ENCODE measurements around the gene TSPAN18. TPM values are rescaled to one million over a fixed set of nuclear protein-coding genes. Genes with fewer than 3 reads are reported as not detected.

TSPAN18 gene
- total RNA-seq, 1 donor from 2014 or later = 52.8 TPM

DNA sequence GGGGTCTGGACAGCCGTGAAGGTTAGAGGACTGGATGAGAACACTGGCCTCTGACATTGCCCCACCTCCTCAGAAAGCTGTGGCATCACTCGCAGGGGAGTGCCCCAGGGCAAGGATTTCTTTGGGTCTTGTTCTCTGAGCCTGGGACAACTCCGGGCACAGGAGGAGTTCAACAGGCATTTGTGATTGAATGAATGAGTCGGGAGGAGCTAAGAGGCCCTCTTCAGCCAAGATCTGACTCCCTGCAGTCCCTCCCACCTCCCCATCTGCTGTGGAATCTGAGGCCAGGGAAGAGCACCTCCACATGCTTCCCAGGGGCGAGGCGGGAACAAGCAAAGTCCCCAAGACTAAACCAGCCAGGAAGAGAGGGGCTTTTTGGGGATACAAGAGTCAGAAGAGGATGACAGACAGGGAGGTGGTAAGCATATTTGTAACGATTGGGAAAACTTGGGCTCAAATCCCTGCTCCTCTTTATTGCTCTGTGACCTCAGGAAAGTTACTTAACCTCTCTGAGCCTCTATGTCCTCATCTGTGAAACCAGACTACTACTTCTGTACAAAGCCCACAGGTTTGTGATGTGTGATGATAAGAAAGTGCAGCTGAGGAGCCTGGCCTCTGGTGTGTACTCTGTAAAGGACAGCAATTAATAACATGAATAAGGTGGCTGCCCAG is 217.6 kb downstream of the TSPAN18 start:
- Mint-ChIP-seq H3K4me1 (ENCODE audit: unreplicated experiment) (peaks cover 57% of the 10 kb centered on the region), H3K27me3 (no peaks in the 10 kb centered on the region), H3K36me3 (no peaks in the 10 kb centered on the region), H3K4me3 (no peak overlapping the region), H3K9me3 (no peaks in the 10 kb centered on the region), H3K27ac (no peak overlapping the region)
- no peak for TF ChIP-seq CTCF (conservative IDR thresholded peaks at IDR 0.05)
- DNase-seq (ENCODE audit: extremely low spot score, unreplicated experiment) = no peak

DNA sequence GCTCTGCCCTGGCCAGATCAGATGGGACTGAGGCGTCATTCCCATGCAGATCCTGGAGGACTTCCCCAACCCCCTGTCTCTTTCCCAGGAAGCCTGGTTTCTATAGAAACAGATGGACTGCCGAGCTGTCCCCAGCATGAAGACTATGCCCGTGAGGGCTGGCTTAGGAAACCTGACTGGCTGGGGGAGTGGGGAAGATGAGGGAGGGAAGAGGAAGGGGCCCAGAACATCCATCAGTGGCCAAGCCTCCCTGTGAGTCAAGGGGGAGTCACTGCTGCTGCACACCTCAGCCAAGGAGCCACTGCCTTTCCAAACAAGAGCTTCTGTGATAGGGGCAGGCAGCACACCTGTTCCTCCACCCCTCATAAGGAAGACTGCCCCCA is 218.1 kb downstream of the TSPAN18 start:
- Mint-ChIP-seq H3K4me1 (ENCODE audit: unreplicated experiment) (peaks cover 53% of the 10 kb centered on the region), H3K9me3 (no peaks in the 10 kb centered on the region), H3K27me3 (no peaks in the 10 kb centered on the region), H3K4me3 (no peak overlapping the region), H3K36me3 (no peaks in the 10 kb centered on the region), H3K27ac (no peak overlapping the region)
- TF ChIP-seq CTCF (conservative IDR thresholded peaks at IDR 0.05) = no peak
- DNase-seq (ENCODE audit: extremely low spot score, unreplicated experiment) = no peak

- Mint-ChIP-seq H3K27ac (no peak overlapping the region), H3K4me1 (ENCODE audit: unreplicated experiment) (peaks cover 46% of the 10 kb centered on the region), H3K9me3 (no peaks in the 10 kb centered on the region), H3K36me3 (no peaks in the 10 kb centered on the region), H3K4me3 (no peak overlapping the region), H3K27me3 (no peaks in the 10 kb centered on the region)
- no peak for TF ChIP-seq CTCF (conservative IDR thresholded peaks at IDR 0.05)
- DNase-seq (ENCODE audit: extremely low spot score, unreplicated experiment) = no peak
Measured at GRCh38 chr11:44945666-44946065, 218.9 kb downstream of the TSPAN18 start.

DNA sequence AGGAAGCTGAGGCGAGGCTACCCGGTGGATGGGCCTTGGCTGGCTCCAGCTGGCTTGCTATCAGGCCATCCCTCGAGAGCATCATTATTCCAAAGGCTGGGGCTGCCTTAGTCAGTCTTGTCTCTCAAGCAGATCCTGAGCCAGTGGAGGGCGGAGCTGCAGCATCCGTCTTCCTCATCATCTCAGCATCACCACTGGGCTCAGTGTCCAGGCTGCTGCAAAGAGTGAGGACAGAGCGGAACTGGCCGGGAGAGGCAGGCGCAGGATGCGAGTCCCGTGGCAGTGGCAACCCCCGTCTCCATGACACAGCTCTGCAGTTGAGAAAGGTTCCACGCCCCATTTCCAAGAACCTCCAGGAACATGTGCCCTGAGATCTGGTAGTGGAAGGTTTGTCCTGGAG is 219.5 kb downstream of the TSPAN18 start:
- no peak for TF ChIP-seq CTCF (conservative IDR thresholded peaks at IDR 0.05)
- Mint-ChIP-seq H3K27me3 (no peaks in the 10 kb centered on the region), H3K36me3 (no peaks in the 10 kb centered on the region), H3K4me3 (peak overlapping the region; percentile 62), H3K4me1 (ENCODE audit: unreplicated experiment) (peaks cover 43% of the 10 kb centered on the region), H3K9me3 (no peaks in the 10 kb centered on the region), H3K27ac (no peak overlapping the region)
- DNase-seq (ENCODE audit: extremely low spot score, unreplicated experiment) = no peak

- no peaks in the 10 kb centered on the region for H3K9me3 Mint-ChIP-seq
Measured at GRCh38 chr11:44947114-44947513, 220.4 kb downstream of the TSPAN18 start.

More at GRCh38 chr11:44947114-44947513, 220.4 kb downstream of the TSPAN18 start:
- no peak for TF ChIP-seq CTCF (conservative IDR thresholded peaks at IDR 0.05)
- H3K27me3 Mint-ChIP-seq = no peaks in the 10 kb centered on the region
- H3K36me3 Mint-ChIP-seq = no peaks in the 10 kb centered on the region
- no peak overlapping the region for H3K27ac Mint-ChIP-seq
- H3K4me3 Mint-ChIP-seq = no peak overlapping the region
- peaks cover 40% of the 10 kb centered on the region for H3K4me1 Mint-ChIP-seq (ENCODE audit: unreplicated experiment)
- no peak for DNase-seq (ENCODE audit: extremely low spot score, unreplicated experiment)

Measured in type B pancreatic cell (in vitro differentiated cells).